Stimulated activated CD4-positive, alpha-beta T cell treated with anti-CD3 and anti-CD28 coated beads, Interleukin-4, amount 100 ng/mL, for 48 hours (primary cell): ENCODE measurements around the gene FBXW4.
"Not testable (repeated sequence)": the region's sequence is repeated elsewhere in the genome, so short reads cannot be mapped to it uniquely, and the experiment has no call there.

Experiments used
- DNase-seq, 2 donors: peaks; one replicate each; pipeline ENCODE4 v3.0.0-alpha.2; 2020; ENCODE audit warnings: low read depth in 2 of 2

Gene FBXW4

DNA sequence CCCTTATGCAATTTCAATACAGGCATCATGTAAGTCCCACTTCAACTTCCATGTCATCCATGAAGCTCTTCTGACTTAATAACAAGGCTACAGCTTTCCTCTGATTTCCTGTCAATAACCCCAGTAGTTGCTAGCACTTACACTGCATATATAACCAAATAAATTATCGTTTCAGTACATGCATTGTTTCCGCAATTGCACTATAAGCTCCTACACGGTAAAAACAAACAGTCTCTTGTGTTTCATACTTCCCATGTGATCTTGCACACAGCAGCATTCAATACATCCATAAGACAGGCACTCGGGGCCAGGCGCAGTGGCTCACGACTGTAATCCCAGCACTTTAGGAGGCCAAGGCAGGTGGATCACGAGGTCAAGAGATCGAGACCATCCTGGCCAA lies 41.4 kb downstream of the FBXW4 start:
- no peak for DNase-seq

DNA sequence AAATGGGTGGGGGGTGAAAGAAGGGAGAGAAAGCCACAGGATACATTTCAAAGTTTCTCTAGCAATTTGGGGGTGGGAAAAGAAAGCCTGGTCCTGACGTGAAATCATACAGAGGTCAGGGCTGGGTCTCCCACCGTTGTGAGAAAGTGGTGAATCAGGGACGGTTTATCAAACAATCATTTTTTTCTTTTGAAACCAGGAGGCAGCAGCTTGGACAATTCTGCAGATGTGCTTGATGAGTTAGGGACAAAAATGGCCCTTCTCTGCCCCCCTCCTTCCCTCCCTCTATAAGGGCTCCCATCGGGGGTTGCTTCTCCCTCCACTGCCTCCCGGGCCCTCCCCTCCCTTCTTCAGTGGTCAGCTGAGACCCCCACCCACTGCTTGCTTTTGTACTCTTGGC lies 43.6 kb downstream of the FBXW4 start:
- no peak for DNase-seq

GRCh38 chr10:101650863-101651262 lies 44.1 kb downstream of the FBXW4 start:
- DNase-seq = no peak

DNA sequence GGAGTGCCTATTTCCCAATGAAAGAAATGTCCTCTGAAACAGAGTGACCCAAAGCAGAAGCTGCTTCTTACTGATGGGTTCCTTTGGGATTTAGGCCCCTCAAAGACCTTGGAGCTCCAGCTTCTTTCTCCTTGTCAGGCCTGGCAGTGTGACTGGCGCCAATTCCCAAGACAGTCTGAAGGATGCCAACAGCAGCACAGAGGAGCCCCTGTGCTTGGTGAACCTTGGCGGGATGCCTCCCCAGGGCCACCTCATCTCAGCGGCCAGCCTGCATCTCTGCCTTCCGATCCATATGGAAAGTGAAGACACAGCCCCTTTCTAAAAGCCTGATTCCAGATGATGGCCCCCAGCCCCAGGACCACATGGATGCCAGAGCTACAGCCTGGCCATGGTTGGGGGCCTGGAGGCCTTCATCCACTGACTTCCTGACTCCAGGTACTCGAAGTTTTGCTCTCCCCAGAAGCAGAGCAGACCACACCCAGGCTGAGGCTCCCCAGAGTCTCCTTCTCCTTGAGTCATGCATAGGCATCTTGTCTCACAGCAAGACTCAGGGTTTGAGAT lies 45.4 kb downstream of the FBXW4 start:
- DNase-seq = no peak

GRCh38 chr10:101647255-101647654 lies 47.7 kb downstream of the FBXW4 start:
- DNase-seq = no peak

DNA sequence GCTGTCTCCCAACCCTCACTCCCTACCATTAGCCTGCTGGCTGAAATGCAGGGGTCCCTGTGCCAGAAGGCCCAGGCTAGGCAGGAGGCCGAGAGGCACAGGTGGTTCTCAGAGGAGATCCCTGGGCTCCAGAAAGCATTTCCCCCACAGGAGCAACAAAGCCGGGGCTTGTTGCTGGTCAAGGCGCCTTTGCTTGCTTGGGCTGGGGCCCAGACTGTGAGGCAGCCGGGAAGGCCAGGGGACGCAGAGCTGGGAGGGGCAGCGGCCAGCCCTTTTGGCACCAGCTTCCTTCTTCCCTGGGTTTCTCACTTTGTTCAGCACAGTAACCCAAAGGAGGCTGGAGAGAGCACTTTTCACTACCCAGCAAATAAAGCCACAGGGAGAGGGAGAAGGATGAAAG lies 48.6 kb downstream of the FBXW4 start:
- no peak for DNase-seq

GRCh38 chr10:101645659-101646058 lies 49.3 kb downstream of the FBXW4 start:
- DNase-seq = no peak

DNA sequence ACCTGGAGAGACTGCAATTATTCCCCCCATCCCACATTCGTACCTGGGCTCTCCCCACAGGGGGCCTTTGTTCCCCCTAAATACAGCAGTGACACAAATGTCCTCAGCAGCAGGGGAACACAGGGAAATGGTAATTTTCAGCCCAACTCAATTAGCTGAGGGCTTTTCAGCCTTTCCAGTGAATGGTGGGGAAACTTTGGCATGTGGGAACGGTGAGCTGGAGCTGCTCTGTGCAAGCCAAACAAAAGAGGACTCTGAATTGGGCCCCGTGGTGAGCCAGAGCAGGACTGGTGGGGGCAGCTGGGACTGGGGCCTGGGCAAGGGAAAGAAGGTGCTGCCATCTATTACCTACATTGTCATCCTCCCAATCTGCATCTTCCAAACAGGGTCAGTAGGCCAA lies 51.0 kb downstream of the FBXW4 start:
- no peak for DNase-seq

DNA sequence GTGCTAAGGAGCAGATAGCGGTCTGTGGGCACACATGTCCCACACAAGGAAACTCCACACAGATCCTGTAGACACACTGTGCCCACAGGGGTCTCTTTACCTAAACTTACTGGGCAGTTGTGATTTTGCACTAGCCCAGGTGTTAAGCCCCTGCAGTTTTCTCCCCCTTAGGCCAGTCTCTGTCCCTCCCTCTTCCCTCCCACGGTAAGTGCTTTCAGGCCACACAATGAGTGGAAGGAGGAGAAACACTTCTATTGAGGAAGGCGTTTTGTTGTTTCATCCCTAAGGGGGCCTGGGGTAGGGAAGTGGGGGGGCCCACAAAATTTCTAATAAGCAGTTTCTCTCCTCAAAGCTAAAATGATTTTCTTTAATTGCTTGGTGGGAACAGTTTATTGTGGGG lies 51.4 kb downstream of the FBXW4 start:
- DNase-seq = no peak

DNA sequence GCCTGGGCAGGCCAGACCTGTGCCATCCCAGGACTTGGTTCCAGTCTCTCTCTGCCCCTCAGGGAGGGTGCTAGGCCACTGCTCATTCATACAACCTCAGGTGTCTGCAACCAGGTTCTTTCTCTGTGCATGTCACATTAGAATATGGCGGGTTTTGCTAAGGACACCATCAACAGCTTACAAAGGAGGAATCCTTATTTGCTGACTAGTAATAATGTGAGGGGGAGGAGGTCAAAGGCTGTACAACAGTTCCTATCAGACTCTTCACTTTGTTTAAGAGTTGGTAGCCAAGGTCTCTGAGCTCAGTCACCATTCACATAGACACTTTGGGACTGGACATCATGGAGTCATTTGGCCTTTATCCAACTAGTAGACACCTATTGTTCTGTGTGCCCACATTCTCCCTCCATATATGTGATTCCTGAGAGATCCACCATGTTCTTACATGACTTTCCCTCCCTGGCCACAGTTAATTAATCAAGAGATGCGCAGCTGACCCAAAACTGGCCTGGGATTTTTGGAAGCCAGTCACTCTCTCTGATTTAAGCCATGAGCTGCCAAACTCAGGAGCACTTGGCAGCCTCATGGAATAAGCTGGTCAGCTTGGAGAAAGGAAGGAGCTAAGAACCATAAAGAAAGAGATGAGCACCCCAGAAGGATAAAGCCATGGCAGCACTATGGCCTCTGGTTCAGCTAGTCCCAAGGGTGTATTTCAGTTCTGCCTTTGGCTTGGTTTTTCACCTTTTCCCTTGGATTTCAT lies 55.6 kb downstream of the FBXW4 start:
- DNase-seq = no peak

DNA sequence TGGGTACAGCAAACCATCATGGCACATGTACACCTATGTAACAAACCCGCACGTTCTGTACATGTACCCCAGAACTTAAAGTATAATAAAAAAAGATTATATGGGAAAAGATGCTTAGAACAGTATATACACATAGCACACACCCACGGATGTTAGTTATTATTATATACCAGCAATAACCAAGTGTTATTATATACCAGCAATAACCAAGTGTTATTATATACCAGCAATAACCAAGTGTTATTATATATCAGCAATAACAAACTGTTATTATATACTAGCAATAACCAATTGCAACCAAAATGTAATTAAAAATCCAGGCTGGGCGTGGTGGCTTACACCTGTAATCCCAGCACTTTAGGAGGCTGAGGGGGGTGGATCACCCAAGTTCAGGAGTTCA lies 61.5 kb downstream of the FBXW4 start:
- DNase-seq = not testable (repeated sequence)

GRCh38 chr10:101631821-101632475 lies 63.0 kb downstream of the FBXW4 start:
- DNase-seq = no peak

GRCh38 chr10:101630633-101630920 lies 64.4 kb downstream of the FBXW4 start:
- DNase-seq = no peak

- DNase-seq = no peak
These were observed 64.9 kb downstream of the FBXW4 start for GRCh38 chr10:101629837-101630632.

GRCh38 chr10:101625821-101626412 lies 69.1 kb downstream of the FBXW4 start:
- no peak for DNase-seq

DNA sequence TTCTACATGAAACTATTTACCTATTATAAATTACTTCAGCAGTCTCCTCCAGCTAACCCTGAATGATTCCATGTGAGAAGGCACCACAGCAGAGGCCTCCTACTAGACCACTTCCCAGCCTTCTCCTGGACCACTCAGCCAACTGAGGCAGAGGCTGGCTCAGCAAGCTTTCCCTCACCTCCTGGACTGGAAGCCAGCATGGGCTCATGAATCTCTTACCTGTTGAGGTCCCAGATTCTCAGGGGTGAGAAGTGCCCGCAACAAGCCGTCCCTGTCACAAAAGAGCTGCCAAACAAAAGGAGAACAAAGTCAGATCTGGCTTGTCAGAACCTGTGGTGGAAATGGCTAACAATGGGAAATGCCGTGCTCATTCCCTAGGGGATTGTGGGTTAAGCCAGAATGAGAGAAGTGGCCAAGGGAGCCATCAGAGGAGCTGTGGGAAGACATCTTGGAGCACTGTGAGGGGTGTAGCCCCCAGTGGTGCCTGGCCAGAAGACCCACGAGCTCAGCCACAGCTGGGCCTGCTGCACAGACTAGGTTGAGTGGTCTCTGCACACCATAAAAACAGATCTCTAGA lies 70.4 kb downstream of the FBXW4 start:
- DNase-seq = no peak

DNA sequence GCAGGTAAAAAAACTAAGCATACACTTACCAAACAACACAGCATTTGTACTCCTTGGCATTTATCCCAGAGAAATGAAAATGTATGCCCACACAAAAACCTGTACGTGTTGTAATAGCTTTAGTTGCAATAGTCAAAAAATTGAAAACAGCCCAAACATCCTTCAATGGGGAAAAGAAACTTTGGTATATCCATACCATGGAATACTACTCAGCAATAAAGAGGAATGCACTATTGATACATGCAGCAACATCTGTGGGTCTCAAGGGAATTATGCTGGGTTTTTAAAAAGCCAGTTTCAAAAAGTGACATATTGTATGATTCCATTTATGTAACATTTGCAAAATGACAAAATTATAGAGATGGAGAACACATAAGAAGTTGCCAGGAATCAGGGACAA lies 71.4 kb downstream of the FBXW4 start:
- no peak for DNase-seq

DNA sequence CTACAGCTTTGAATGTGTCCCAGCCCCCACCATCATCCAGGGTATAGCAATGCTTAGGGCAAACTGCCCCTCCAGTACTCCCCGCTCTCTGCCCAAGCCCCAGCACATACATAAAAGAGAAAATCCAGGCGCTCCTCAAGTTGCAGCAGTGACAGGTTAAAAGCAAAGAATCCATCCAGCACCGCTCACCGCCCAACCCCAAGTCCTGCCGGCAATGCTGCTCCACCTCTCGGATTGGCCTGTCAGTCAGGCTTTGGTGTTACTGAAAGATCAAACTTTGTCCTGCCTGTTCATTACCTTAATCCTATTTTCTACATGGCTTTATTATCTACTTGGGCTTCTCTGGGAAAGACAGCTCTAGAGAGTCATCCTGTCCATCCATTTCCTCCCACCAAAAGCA lies 75.0 kb downstream of the FBXW4 start:
- DNase-seq = no peak

GRCh38 chr10:101618871-101619270 lies 76.1 kb downstream of the FBXW4 start:
- DNase-seq = no peak

DNA sequence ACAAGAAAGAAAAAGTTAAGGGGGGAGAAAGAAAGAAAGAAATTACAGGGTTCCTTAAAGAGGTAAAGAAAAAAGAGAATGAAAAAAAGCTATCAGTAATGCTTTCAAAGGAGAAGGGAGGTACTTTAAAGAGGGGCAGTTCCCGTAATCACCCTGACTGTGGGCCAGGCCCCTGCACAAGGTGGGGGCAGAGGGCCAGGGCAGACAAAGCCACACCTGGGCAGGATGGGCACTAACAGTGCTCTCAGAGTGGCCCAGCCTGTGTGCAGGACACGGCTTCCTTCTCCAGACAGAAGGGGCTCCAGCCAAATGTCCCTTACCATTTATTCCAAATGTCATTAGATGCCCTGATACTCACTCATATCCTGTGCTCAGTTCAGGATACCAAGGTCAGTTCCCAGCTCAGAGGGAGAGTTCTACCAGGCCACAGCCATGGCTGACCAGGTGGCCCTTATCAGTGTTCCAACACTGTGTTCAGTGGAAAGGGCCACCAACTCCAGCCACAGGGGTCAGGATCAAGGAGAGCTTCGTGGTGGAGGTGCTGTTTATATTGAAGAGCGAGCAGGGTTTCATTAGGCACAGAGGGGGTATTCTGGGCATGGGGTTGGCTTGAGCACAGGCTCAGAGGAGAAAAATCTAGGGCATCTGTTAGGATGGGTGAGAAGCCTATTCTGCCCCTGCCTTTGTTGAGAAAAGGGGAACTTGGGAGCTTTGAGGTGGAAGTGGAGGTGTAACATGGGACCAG lies 77.0 kb downstream of the FBXW4 start:
- DNase-seq = no peak

DNA sequence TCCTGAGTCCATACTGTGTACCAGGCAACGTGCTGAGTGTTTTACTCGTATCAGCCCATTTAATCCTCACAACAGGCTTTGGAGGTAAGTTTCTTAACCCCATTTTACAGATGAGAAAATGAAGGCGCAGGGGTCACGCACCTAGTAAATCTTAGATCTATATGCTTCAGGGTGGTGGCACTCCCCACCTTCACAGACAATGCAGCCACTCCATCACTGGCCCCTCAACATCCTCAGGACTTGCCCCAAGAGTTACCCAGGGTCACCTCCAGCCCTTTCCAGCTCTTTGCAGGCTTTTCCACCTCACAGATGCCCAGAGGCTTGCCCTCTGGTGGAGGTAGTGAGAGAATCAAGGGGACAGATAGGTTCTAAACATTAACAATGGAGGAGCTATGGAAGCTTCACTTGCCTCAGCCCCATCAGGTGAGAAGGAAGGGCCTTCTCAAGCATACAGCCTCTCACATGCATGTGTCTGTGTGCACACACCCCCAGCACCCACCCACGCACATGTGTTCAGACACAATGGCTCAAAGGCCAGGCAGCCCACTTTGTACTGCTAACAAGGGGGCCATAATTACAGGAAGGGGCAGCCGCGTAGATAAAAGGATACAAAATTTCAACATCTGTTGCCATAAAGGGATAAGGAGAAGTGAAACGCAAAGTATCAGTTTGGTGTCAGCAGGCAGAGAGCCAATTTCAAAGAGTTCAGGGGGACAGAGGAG lies 77.7 kb downstream of the FBXW4 start:
- no peak for DNase-seq
